ENCODE measurements around the gene SPACA5.

DNA sequence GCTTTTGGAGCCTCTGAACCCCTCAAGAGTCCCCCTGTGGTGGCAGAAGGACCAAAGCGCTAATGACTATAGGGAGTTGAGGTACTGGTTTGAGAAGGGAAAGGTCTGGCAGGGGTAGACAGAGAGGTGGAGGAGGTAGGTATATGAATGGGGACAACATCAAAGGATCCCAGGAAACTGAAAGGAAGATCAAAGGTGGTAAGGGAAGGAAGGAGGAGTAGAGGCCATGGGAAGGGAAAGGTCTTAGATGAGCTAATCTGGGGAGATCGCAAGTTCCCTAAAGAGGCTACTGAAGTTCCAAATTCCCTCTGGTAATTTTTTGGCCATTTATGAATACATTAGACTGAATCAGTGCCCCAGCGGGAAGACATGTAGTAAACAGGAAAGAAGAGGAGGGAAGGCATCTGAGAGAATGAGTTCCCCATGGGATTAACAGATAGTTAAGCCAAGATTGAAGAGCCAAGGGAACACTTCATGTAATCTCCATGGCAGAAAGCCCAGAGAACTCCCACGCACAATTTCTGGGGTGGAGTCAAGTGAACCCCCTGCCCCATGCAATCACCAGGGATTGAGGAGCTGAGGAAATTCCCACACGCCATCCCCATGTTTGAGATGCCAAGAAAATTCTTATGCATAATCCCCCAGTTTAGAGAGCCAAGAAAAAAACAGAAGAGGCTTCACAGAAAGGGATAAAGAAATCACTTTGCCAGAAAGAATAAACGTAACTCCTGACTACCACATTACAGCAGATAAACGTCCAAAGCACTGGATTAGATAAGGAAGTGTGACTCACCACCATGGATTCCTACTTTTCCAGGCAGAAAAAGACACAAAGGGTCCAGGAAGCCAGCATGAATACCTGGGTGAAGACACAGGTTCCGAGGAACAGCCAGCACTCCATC is 38.9 kb downstream of the SPACA5 start:
- no peak for TF ChIP-seq EZH2 (IDR thresholded peaks at IDR 0.05; ENCODE audit: insufficient read depth, poor library complexity, severe bottlenecking)
- no peak for TF ChIP-seq EZH2phosphoT487 (IDR thresholded peaks at IDR 0.05; ENCODE audit: insufficient read depth, low read depth)
